ENCODE data around the gene SYT11. TPM values are rescaled to one million over a fixed set of nuclear protein-coding genes. Genes with fewer than 3 reads are reported as not detected.
"Not testable (repeated sequence)": the region's sequence is repeated elsewhere in the genome, so short reads cannot be mapped to it uniquely, and the experiment has no call there.

Gene SYT11
- total RNA-seq, 1 donor from 2014 or later: 7.0 TPM

DNA sequence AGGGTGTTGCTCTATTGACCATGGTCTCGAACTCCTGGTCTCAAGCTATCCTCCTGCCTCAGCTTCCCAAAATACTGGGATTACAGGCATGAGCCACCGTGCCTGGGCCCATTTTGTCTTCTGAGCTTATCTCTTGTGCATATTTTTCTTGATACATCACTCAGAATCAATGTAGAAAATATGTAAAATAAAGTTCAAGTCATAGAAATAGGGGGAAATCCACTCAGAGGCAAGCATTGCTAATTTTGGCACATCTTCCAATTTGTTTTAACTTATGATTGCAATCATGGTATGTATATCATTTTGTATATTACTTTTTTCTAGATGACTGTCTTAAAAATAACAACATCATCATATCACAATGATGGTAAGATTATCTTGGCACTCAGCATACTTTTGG, 30.2 kb downstream of the SYT11 start:
- intact Hi-C loops (cut with DNase I): no loop called here
- ATAC-seq (ENCODE audit: poor library complexity) (no peak), DNase-seq (no peak)

DNA sequence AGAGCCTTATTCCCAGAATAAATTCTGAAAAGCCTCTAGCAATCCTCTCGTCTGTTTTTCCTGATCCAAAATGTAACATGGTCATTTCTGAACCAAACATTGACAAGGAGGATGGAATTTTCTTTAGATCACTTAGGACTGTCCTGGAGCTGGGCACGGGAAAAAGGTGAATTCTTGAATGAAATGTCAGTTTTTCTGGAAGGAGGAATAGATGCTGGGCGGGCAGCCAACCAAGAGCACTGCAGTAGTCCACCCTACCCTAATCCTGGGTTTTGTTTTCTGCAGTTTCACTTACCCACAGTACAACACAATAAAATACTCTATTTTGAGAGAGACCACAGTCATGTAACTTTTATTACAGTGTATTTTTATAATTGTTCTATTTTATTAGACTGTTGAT, 30.9 kb downstream of the SYT11 start:
- ATAC-seq (ENCODE audit: poor library complexity): no peak
- no peak for DNase-seq
- intact Hi-C loops (cut with DNase I): no loop called here

DNA sequence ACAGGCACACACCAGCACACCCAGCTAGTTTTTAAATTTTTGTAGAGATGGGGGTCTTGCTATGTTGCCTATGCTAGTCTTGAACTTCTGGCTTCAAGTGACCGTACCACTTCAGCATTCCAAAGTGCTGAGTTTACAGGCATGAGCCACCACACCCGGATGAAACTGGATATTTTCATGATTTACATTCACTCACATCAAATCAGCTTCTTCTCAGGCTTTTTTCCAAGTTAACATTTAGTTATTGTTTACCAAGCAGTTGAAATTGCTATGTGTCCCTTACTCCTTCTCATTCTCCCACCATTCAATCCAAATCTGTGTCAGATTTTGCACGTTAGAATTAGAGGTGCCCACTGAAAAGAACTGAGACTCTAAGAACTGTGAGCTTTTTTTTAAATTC, 33.4 kb downstream of the SYT11 start:
- ATAC-seq (ENCODE audit: poor library complexity): no peak
- intact Hi-C loops (cut with DNase I): no loop called here
- no peak for DNase-seq

DNA sequence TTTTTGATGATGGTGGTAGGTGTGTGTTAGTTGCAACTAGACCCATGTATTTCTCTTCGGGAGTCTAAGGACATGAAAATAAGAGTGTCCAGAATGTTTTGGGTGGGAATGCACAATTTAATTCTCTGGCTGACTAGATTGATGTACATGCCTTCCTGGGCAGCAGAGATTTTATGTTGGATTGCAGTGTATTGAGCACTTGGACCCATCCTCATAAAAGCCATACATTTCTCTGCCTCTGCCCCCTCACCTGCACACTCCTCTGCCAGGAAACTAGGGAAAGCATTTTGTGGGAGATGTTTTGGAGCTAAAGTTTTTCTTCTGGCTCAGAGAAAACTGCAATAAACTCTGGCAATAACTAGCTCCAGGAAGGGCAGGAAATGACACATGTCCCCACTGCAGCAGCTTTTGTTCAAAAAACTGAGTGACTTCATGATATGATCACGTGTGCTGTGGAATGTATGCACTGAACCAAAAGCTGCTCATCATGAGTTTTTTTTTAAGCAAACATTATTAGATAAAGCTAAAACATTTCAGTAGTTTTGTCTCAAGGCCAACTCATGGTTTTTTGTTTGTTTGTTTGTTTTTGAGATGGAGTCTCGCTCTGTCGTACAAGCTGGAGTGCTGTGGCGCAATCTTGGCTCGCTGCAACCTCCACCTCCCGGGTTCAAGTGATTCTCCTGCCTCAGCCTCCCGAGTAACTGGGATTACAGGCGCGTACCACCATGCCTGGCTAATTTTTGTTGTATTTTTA, 34.2 kb downstream of the SYT11 start:
- ATAC-seq (ENCODE audit: poor library complexity) (peak; percentile 61), DNase-seq (no peak)
- intact Hi-C loops (cut with DNase I): no loop called here

DNA sequence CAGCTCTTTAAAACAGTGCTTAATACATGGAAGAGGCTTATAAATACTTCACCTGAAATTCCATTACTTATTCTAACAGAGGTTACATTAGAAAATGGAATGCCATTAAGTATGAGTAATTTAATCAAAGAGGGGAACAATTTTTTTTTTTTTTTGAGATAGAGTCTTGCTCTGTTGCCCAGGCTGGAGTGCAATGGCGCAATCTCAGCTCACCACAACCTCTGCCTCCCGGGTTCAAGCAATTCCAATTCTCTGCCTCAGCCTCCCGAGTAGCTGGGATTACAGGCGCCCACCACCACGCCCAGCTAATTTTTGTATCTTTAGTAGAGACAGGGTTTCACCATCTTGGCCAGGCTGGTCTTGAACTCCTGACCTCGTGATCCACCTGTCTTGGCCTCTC, 36.2 kb downstream of the SYT11 start:
- intact Hi-C loops (cut with DNase I); ATAC-seq (ENCODE audit: poor library complexity); DNase-seq: not testable (repeated sequence)

DNA sequence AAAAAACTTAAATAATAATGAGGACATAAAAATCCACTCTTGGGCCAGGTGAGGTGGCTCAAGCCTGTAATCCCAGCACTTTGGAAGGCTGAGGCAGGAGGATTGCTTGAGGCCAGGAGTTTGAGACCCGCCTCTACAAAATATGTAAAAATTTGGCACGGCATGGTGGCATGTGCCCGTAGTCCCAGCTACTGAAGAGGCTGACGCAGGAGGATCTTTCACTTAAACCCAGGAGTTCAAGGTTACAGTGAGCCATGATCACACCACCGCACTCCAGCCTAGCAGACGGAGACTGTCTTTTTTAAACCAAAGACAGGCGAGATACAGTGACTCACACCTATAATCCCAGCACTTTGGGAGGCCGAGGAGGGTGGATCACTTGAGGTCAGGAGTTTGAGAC, 37.1 kb downstream of the SYT11 start:
- intact Hi-C loops (cut with DNase I); DNase-seq; ATAC-seq (ENCODE audit: poor library complexity): not testable (repeated sequence)

DNA sequence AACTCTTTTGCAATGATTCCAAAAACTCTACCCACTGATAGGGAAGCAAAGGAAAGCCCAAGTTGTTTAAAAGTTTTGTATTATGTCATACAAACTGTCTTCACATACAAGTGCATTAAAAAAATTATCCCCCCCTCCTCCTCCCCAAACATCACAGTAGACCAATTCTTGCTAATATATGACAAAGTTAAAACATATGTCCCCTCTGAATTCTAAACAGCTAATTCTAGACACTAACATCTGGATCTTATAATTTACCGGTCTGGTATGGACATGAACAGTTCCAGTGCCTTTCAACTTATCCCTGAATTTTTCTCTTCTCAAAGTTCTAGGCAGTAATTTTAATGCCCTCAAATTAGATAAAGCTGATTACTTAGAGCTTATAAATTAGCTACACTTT, 38.4 kb downstream of the SYT11 start:
- intact Hi-C loops (cut with DNase I): no loop called here
- no peak for ATAC-seq (ENCODE audit: poor library complexity)

DNA sequence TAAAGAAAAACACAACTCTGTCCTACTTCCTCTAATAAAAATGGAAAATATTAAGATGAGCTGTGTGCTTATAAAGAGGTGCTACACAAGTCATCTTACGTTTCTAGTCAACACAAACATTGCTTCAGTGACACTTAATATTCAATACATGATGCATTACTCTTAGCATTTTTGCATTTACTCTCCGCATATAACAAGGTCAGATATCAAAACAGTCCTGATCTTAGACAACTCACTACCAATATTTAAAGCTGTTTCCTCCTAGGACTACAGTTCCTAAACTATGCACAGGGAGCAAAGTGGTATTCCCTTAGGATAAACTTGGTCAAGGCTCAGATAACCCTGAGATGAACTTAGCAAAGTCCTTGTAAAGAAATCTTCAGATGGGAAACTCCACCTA, 39.5 kb downstream of the SYT11 start:
- DNase-seq (no peak), ATAC-seq (ENCODE audit: poor library complexity) (no peak)
- intact Hi-C loops (cut with DNase I): no loop called here

More for the DNA sequence above, 38.4 kb downstream of the SYT11 start:
- DNase-seq: no peak

DNA sequence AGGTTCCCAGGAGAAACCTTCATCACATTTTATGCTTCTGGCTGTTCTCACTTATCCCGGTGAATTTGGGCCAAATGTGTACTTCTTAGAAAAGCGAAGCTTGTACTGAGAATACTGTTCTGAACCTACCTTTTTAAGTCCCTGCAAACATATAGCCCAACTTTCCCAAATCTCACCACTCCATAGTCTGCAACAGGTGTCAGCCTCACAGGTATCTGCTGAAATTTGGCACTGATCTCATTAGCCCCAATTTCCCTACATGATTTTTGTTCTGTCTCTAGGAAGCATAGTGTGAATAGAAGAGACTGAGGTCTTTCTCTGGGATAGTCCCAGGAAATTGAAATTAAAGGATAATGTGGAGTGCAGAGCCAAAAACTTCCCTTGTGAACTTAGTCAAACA, 40.3 kb downstream of the SYT11 start:
- ATAC-seq (ENCODE audit: poor library complexity) (no peak), DNase-seq (no peak)
- intact Hi-C loops (cut with DNase I): no loop called here

DNA sequence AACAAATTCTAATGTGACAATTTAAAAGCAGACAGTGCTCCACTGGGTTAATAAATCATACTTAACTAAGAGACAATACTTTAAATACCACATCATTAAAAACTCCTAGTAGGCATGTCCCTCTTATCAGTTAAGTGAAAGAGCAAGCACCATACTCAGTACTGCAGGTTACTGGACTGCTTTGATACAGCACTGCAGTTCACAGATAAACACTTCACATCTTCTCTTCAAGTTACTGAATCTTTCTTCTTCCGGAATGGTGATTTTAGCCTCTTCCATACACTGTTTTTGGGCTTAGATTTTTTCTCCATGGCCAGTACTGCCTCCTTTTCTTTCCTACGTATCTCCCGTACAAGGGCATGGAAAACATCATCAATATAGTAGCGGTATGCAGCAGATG, 40.8 kb downstream of the SYT11 start:
- no peak for DNase-seq
- ATAC-seq (ENCODE audit: poor library complexity): no peak
- intact Hi-C loops (cut with DNase I): no loop called here

DNA sequence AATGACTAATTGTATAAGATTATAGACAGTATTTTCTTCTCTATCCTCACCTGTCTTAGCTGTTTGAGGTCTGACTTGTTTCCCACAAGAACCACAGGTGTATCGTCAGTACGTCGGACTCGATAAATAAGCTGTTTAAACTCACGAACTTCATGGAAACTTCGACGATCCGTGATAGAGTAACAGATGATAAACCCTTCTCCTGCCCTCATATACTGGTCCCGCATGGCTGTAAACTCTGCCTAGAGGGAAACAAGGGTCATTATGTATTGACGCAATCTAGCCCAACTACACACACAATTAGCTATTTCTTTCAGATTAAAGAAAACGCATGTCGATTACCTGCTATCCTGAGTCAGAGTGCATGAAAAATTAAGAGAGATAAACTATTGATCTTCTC, 44.9 kb downstream of the SYT11 start:
- intact Hi-C loops (cut with DNase I): no loop called here
- ATAC-seq (ENCODE audit: poor library complexity): no peak
- no peak for DNase-seq

DNA sequence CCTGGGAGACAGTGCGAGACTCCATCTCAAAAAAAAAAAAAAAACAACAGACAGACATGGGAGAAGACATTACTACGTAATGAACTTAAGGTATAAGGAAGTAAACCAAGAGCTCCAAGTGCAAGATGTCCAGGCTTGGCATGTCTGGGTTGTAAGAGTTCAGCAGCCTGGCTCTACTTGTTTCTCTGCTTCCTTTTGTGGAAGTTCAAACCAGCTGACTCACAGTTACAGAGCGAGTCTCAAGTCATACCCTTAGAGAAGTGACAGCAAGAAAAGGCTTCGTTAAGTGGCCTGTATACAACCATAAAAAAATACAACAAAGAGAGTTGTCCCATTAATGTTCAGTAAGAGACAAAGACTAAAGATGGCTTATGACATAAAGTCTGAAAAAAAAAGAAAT, 50.5 kb downstream of the SYT11 start:
- intact Hi-C loops (cut with DNase I): loop anchor here (10.0 kb wide), 1 partner anchor 135 kb away; no protein-coding TSS in a partner anchor
- ATAC-seq (ENCODE audit: poor library complexity): peak; percentile 23
- no peak for DNase-seq

DNA sequence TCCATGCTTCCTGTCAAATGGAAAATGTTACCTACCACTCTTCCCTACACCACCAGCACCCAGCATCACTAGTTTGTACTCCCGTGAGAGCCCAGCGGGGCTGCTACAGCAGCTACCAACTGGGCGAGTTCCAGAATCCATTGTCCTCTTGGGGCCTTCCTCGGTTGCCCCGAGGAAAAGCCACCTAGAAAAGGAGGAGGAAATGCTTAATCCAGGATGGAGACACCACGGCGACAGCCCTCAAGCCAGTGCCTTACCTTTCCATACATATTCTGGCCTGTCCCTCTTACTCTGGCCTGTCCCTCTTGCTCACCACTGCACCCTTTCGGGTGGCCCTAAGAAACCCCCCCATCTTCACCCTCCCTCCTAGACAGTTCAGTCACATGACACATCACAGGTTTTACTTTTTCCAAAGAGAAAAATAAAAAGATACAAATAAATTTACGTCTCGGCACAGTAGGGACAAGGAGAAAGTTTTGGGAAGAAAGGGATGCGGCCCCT, 51.3 kb downstream of the SYT11 start:
- intact Hi-C loops (cut with DNase I): loop anchor here (10.0 kb wide), 1 partner anchor 136 kb away; no protein-coding TSS in a partner anchor
- ATAC-seq (ENCODE audit: poor library complexity) (peak; percentile 69), DNase-seq (no peak)

DNA sequence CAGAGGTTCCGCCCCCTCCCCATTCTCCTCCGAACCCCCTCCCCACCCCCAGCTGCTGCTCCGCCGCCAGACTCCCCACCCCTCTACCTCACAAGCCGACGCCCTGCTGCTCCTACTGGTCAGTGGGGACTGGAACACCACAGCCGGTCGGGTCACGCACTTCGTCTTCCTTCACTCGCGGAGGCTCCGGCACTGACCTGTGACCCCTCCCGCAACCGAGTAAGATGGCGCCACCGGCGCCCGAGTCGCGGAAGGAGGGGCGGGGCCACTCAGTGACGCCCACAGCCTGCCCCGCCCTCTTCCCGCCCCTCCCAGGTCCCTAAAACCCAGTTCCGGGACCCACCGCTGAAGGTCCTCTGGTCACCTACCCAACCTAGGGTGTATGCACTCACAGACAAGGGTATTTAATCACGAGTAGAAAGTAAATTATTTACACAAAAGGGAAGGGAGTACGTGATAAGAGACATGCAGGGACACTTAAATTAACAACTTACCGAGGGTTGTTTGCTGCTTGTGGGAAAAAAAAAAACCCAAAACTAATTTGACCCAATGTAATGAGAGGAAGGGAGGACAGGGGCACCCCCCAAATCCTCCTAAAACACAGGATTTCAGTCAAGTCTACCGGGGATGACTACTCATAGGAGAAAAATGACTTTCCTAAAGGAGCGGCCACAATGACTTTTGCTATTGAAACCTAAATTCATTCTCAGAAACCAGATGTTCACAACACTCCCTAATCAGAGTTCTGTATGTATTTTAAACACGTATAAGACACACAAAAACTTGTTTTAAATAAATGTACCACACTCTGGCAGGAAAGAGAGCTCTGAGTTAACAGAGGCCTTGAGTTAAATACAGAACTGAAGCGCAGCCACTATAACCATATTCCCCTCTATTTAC, 52.0 kb downstream of the SYT11 start, which contains the start of gene RIT1:
Gene RIT1 (minus strand): TSS at position 194 of the 900 bp plus-strand sequence. CDS start 588 bp downstream, outside the sequence.
- intact Hi-C loops (cut with DNase I): loop anchor here (10.0 kb wide), 1 partner anchor 137 kb away; no protein-coding TSS in a partner anchor
- peak; percentile 93 for DNase-seq
- peak; percentile 99 for ATAC-seq (ENCODE audit: poor library complexity)

DNA sequence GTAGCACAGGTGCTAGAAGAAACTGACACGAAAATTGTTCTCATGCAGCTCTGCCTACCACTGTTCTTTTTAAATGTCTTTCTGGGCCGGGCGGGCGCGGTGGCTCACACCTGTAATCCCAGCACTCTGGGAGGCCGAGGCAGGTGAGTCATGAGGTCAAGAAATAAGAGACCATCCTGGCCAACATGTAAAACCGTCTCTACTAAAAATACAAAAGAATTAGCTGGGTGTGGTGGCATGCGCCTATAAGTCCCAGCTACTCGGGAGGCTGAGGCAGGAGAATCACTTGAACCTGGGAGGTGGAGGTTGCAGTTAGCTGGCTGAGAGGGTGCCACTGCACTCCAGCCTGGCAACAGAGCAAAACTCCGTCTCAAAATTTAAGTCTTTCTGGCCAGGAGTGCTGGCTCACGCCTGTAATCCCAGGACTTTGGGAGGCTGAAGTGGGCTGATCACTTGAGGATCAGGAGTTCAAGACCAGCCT, 52.7 kb downstream of the SYT11 start:
- DNase-seq: no peak
- intact Hi-C loops (cut with DNase I): loop anchor here (10.0 kb wide), 1 partner anchor 137 kb away; no protein-coding TSS in a partner anchor
- no peak for ATAC-seq (ENCODE audit: poor library complexity)

DNA sequence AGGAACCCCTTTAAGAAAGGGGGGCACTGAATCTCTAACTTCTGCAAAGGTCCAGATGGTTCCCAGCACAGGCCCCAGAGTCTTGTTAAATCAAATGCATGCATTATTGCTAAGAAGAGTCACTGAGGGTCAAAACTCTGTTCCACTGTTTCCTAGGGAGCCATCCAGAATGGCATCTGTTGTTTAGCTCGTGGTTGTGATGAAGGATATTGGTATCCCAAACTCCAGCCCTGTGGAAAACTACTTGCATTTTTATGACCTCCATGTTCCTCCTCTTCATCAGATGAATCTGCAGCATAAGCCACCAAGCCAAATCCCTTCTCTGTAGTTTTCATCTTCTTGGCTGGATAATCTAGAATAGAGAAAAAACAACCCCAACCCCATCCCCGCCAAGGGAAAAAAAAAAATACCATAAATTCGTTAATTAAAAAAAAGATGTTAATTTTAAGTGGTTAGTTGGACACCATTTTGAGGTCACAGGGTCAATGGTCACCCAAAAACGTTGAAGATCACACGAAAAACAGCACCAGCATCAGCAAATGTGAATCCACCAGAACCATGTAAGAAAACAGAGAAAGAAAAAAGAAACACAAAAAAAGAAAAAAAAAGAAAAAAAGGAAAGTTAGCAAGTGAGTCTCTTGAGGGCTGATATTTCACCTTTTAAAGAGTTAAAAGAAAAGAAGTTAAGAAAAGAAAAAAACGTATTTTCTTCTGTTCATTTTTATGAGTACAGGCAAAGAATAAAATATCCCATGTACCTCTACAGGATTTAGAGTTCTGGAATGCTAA, 54.8 kb downstream of the SYT11 start:
- DNase-seq (no peak), ATAC-seq (ENCODE audit: poor library complexity) (no peak)
- intact Hi-C loops (cut with DNase I): loop anchor here (10.0 kb wide), 1 partner anchor 139 kb away; no protein-coding TSS in a partner anchor

DNA sequence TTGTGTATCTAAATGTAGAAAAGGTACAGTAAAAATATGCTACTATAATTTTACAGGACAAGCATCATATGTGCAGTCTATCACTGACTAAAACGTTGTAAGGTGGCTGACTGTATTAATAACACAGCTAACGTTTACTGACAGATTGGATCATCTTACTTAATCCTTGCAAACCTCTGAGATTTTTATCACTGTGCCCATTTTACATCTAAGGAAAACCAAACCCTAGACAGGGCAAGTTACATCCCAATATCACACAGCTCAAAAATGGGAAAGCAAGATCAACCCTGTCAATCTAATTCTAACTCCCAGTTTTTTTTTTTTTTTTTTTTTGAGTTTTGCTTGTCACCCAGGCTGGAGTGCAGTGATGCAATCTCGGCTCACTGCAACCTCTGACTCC, 59.3 kb downstream of the SYT11 start:
- intact Hi-C loops (cut with DNase I): loop anchor here (10.0 kb wide), 1 partner anchor 144 kb away; no protein-coding TSS in a partner anchor
- DNase-seq (no peak), ATAC-seq (ENCODE audit: poor library complexity) (no peak)

DNA sequence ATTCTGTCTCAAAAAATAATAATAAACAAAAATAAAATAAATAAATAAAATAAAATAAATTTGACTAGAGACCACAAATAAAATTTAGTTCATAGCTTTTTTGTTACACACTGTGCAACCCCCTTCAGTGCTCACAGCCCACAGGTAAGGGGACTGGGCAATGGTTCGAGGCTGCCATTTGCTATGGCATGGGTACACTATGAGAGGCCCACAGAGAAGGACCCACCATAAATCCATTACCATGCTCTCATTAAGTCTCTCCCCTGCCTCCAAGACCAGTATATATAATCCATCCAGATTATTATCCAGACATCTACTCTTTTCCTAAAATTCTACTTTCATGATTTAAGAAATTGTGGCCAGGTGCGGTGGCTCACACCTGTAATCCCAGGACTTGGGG, 60.4 kb downstream of the SYT11 start:
- DNase-seq (no peak), ATAC-seq (ENCODE audit: poor library complexity) (no peak)
- intact Hi-C loops (cut with DNase I): loop anchor here (10.0 kb wide), 1 partner anchor 145 kb away; no protein-coding TSS in a partner anchor
